GM18498 (cell line): Measurements from ENCODE around the gene PSMD4.
A peak's percentile ranks its signal among the peaks of the same experiment; 100 is the strongest.
"Not testable (repeated sequence)": the region's sequence is repeated elsewhere in the genome, so short reads cannot be mapped to it uniquely, and the experiment has no call there.

Source experiments
- ATAC-seq: cut with Tn5 transposase; IDR thresholded peaks from one replicate; pipeline ENCODE4 v1.9.1; 2021; ENCODE audit warnings: mild to moderate bottlenecking, moderate library complexity; ENCODE audit not compliant: unreplicated experiment

PSMD4 gene

DNA sequence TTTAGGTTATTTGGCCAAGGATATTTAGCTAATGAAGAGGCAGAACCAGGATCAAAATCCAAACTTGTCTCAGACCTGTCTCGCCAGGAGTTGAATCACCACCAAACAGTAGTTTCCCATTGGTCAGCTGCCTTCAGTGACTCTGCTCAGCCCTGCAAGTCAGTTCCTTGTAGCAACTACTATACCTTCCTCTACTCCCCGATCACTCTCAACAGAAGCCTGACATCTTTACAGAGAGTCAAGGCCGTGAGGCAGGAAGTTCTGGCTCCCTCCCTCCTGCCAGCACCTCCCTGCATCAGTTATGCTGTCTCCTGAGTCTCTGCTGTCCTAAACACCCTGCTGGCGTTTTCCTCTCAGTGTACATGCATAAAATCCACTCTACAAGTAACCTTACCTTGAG, 13.2 kb downstream of the PSMD4 start:
- no peak for ATAC-seq

DNA sequence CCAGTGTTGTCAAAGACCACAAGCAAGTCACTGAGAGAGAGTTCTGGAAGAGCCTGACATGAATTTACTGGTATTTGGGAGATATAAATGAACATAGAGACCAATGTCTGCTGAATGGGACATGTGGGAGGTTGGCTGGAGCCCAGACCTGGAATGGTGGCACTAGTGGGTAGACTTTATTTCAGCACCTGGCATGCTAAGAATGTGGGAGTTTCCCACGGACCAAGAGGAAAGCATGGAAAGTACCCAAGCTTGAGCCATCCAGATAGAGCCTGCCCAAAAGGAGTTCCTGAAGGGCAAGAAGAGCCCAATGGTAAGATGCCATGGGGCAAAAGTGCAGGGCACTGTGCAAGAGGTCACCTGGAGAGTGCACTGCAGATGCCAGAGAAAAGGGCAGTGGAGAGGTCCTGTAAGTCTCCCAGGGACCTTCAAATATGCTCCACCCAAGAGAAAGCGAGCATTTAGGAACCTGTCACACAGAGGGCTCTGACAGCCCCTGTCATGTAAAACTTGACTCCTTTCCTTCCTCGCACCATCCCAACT, 19.5 kb downstream of the PSMD4 start:
- ATAC-seq = no peak

- ATAC-seq = not testable (repeated sequence)
Observed at GRCh38 chr1:151275341-151275740, 20.8 kb downstream of the PSMD4 start.

DNA sequence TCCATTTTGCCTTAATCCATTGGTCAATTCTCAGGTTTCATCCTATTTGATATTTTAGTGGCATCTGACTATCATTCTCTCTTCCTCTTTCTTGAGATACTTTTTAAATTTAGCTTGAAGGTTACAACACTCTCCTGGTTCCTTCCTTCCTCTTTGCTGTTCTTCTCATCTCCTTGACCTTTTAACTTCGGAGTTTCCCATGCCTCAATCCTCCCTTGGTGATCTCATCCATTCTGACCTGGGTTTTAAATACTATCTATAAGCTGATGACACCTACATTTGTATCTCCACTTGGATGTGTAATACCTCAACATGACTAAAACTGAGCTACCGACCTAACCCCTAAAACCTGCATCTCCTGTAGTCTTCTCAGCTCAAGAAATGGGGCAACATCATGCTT, 22.7 kb downstream of the PSMD4 start:
- ATAC-seq = no peak

GRCh38 chr1:151281225-151281968, 26.9 kb downstream of the PSMD4 start:
- ATAC-seq = peak; percentile 38

DNA sequence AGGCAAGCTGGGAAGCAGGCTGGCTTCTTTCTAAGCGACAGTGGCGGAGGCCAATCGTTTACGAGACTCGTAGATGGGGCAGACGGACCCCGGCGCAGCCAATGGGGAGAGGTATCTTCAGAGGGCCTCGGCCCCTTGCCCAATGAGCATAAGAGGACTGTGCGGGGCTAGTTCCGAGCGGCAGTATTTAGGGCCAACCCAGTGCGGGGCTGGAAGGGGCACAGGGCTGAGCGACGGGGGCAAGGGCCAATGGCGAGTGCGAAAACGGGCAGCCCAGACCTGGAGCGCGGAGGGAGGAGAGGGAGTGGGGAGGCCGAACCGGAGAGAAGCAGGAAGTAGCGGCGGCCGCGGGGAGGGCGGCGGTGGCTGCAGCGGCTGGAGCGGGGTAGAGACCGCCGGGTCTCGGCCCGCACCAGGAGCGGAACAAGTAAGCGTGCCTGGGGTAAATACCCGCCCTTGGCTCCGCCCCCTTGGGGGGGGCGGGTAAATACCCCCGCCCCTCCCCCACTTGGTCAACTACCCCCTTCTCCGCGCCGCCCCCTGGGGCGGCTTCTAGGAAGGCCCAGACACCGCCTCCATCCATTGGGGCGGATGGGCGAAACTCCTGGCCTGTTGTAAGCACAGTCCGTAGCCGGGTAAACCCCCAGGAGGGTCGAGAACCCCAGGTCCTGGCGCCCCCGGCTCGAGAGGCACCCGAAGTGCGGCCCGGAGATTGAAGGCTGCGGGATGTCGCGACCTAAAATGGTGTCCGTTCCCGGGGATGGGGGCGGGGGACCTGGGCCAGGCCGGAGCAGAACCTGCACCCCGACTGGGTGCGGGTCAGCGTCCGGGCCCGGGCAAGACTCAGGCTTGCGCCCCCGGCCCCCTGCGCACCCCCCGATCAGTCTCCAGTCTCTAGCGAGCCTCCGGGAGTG, 27.7 kb downstream of the PSMD4 start, which contains the start of gene ZNF687:
ZNF687 (plus strand) TSS at position 331 of the 914 bp plus-strand sequence. CDS start 3,993 bp downstream, outside the sequence.
- peak; percentile 83 for ATAC-seq

DNA sequence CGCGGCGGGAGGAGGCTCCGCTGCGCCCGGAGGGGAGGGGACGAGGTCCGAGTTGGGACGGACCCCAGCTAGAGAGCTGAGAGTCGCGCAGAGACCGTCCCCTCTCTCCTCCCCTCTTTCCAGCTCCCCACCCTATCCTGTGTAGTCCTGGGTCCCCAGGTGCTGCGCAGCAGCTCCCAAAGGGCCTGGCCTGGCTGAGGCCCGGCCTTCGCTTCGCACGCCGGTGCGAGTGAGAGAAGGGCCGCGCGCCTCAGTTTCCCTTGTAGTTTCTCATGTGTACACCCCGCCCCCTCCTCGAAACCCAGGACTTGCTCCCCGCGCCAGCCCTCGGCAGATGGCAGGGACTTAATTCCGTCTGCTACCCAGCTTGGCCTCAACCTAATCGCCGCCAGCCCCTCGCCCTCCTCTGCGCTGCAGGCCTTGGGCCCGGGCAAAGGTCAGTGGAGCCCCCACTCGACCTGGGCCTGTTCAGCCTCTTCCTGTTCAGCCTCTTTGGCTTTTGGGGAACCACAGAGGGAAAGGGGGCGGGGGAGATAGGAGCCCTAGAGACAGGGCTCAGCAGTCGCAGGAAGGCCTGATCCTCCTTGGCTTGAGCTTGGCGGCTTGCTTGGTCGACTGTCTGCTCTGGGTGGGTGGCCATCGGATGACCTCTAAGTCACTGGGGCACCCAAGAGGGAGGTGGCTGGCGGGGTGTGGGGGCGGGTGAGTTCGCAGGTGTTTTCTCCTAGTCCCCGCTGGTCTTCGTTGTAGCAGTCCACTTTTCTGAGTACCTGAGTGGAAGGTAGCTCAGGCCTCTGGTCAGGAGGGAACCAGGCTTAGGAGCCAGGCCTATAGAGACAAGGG, 28.6 kb downstream of the PSMD4 start:
- ATAC-seq = no peak

DNA sequence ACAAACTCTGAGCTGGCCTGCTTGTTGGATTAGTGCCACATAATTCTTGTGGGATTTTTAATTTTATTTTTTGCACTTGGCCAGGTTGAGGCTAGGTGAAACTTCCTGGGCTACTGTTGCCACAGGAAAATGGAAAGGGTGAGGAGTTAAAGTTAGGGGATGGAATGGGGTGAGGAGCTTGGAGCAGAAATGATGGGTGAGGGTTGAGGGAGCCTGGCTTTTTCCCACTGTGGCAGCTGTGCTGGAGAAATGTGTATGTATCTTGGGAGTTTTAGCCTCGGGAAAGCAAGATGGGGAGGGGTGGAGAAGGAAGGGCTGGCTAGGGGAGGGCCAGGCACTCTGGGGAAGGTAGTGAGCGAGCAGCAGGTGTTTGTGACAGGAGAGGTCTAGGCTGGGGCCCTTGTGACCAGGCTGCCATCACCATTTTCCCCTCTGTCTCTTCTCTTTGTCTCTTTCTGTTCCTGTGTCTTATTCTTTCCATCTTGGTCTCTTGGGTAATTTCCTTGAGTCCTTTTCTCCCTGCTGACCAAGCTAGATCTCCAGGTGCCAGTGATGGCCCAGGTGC, 29.6 kb downstream of the PSMD4 start:
- no peak for ATAC-seq

- ATAC-seq = no peak
Observed at GRCh38 chr1:151286619-151287340, 32.2 kb downstream of the PSMD4 start.

- no peak for ATAC-seq
Observed at GRCh38 chr1:151287341-151287699, 32.8 kb downstream of the PSMD4 start.

DNA sequence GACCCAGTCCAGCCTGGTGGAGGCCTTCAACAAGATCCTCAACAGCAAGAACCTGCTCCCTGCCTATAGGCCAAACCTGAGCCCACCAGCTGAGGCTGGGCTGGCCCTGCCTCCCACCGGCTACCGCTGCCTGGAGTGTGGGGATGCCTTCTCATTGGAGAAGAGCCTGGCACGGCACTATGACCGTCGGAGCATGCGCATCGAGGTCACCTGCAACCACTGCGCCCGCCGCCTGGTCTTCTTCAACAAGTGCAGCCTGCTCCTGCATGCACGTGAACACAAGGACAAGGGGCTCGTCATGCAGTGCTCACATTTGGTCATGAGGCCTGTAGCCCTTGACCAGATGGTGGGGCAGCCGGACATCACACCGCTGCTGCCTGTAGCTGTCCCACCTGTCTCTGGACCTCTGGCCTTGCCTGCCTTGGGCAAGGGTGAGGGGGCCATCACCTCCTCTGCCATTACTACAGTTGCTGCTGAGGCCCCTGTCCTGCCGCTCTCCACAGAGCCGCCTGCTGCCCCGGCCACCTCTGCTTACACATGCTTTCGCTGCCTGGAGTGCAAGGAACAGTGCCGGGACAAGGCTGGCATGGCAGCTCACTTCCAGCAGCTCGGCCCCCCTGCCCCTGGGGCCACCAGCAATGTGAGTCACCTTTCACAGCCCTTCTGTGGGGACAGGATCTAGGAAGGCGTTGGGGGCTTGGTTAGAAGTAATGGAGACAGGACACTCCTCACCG, 33.4 kb downstream of the PSMD4 start:
- no peak for ATAC-seq

GRCh38 chr1:151288502-151288901, 34.0 kb downstream of the PSMD4 start:
- no peak for ATAC-seq

DNA sequence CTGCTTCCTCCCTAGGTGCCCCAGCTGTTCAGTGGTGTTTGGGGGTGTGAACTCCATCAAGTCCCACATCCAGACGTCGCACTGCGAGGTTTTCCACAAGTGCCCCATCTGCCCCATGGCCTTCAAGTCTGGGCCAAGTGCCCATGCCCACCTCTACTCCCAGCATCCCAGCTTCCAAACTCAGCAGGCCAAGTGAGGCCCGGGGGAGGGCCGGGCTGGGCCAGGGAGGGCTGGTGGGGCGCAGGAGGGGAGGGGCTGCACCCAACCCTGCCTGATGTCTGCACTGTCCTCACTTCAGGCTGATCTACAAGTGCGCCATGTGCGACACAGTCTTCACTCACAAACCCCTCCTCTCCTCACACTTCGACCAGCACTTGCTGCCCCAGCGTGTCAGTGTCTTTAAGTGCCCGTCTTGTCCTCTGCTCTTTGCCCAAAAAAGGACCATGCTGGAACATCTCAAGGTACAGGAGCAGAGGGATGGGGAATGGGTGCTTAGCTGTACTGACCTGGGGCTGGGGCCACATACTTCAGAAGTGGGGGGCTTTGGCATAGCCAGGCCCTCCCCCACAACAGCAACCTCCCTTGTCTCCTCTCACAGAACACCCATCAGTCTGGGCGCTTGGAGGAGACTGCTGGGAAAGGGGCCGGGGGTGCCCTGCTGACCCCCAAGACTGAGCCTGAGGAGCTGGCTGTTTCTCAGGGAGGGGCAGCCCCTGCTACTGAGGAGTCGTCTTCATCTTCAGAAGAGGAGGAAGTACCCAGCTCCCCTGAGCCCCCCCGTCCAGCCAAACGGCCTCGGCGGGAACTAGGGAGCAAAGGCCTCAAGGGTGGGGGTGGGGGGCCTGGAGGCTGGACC, 34.8 kb downstream of the PSMD4 start:
- ATAC-seq = no peak

DNA sequence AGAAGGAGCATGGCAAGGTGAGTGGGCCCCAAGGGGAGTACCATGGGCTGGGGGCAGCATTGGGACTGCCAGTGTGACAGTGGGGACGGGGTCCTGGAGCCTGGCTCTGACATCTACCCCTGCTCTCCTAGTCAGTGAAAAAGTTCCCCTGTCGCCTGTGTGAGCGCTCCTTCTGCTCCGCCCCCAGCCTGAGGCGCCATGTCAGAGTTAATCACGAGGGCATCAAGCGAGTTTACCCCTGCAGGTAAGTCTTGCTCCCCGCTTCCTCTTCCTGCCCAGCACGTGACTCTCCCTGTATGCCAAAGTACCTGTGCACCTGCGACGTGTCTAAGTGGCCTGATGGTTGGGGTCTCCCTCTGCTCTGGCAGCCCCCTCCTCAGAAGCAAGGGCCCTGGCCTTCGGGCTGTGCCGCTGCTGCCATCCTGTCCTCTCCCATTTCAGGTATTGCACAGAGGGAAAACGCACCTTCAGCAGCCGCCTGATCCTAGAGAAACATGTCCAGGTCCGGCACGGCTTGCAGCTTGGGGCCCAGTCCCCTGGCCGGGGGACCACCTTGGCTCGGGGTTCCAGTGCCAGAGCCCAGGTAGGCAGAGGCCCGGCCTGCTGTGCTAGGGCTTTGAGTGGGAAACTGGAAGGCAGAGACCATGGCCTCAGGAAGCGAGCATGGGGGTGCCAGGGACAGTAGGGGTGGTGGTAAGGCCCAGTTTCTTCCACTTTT, 35.6 kb downstream of the PSMD4 start:
- no peak for ATAC-seq

- no peak for ATAC-seq
Observed at GRCh38 chr1:151290709-151291303, 36.3 kb downstream of the PSMD4 start.

DNA sequence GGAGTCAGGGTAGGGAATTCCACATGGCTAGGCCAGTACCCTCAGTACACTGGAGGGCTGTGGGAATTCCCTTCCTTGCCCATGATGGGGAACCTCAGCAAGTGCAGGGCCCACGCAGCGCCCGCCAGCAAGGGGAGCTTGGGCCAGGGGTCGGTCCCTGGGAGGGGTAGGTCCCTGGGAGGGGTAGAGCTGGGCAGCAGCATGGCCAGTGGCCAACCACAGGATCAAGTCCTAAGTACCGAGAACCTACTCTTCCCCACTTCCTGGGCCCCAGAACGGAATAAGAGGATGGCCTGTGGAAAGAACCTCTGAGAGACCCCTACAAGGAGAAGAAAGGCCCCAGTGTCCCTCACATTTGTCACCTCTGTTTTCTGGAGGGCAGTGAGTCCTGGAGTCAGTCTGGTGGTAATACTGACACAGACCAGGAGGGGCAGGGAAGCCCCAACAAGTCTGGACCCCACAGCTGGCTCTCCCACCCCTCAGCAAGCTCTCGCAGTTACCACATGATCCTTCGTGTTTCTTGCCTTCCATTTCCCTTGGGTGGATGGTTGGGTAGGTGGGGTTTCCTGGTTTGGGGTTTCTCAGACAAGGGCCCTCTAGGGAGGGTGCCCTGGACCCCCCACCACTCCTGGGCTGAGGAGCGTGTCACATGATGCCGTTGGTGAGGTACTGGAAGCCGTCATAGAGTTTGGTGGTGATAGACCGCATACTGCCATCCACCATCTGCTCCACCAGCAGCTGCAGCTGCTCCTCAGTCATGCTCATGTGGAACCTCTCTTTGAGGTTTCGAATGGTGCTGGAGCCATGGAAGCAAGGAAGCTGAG, 37.9 kb downstream of the PSMD4 start:
- no peak for ATAC-seq
